ENCODE results near the gene FOXS1.

FOXS1 gene

DNA sequence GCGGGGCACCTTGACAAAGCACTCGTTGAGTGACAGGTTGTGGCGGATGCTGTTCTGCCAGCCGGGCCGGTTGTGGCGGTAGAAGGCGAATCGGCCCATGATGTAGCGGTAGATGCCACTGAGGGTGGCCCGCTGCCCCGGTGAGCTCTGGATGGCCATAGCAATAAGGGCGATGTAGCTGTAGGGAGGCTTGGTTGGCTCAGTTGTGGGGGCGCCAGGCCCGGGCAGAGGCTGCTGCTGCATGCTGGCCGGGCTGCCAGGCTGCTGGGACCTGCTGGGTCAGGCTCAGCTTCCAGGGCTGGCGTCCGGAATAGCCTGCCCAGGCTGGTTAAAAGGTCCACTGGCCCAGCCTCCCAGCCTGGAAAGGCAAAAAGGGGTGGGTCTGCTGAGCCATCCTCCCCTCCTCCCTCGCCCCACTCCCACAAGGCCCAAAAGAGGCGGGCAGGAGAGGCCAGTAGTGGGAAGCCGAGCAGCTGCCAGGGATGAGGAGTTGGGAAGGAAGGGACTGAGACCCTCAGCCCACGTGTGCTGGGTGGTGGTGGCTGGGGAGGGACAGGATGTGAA lies at the start of gene FOXS1:
Gene FOXS1 (minus strand): TSS at position 305 of the 564 bp plus-strand sequence. CDS start 62 bp downstream, at position 243.
- no peak for DNase-seq (ENCODE audit: low read depth)

DNA sequence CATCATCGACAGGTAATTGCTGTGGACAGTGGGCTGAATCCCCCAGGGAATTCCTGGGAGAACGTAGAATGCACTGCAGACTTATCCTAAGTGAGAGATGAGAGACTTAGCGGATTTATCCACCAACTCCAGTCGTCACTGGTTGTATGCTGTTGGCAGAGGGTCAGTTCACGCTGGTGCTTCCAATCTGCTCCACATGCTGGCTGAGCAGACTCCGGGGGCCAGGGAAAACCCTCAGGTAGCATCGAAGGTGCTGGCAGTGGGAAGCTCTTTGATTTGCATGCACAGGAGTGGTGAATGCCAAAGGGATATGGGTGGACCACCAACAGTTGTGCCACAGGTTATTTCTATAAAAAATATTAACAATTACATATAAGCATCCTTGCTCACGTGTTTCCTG lies 45.2 kb upstream of the FOXS1 start:
- DNase-seq (ENCODE audit: low read depth), result no peak

DNA sequence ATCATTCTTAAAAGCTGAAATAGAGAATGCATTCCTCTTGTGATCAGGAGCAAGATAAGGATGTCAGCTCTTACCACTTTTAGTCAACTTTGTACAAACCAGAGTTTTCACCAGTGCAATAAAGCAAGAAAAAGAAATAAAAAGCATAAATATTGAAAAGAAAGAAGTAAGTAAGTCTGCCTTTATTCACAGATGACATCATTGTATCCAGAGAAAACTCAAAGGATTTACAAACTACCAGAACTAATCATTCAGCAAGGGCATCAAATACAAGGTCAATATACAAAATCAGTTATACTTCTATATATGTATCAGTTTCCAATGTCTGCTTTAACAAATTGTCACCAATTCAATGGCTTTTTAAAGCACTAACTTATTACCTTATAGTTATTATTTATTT lies 38.4 kb upstream of the FOXS1 start:
- no peak for DNase-seq (ENCODE audit: low read depth)

DNA sequence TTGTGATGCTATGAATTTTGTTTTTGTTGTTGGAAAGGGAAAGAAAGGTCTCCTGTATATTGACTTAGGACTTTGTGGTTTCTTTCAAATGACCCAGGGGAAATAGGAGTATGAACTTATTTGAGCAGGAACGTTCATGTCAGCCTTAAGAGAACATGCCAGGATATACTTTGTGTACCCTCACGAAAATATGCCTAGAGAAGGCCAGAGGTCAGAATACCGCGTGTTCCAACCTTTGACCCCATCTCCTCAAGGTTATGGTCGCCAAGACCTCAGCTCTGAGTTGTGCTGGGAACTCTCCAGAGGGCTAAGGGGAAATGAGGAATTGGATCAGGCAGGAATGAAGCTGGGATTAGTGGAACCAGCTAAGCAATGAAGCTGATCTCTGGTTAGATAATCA lies 36.5 kb upstream of the FOXS1 start:
- DNase-seq (ENCODE audit: low read depth), result no peak

DNA sequence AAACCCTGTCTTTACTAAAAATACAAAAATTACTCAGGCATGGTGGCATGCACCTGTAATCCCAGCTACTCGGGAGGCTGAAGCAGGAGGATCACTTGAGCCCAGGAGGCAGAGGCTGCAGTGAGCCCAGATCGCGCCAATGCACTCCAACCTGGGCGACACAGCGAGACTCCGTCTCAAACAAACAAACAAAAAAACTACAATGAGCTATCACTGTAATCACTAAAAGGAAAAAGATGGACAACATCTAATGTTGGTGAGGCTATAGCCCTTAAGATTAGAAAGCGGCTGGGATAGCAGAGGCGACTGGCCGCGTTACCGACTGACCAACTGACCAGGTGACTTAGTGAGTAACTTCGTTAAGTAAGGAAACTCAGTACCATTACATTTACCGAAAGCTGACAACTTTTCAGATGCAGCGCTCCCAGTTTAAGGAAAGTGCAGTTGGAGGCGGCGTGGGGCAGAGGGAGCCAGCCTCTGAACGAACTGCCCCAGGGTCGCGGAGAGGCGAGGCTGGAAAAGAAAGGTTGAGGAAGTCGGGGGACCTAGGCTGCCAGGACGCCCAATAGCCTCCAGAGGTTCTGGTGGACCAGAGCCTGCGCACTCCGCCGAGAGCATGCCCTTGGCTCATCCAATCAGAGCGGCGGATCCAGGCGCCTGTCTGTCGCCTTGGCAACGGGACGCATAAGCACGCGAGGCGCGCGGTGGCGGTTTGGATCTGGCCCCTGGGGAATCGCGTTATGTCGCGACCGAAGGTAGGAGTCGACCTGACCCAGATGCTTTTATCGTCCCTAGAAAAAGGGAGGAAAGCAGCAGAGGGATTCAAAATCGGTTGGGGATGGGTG lies 34.0 kb upstream of the FOXS1 start:
- DNase-seq (ENCODE audit: low read depth), result peak; percentile 96

GRCh38 chr20:31877684-31878083 lies 32.3 kb upstream of the FOXS1 start:
- DNase-seq (ENCODE audit: low read depth), result no peak

DNA sequence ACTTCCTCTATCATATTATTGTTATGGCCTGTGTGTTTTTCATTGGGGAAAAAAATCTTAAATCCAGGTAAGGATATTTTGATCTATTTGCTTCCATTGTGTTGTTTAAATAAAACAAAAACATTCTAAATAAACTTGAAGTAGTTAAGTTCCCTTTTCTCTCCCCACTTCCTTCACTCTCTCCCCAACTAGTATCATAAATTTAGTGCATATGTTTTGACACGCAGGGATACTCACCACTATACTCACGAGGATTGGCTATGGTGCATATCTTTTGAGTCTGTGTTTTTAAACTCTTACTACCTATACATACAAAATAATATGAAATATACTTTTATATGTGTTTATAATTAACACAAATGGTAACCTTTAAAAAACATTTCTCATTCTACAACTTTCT lies 30.3 kb upstream of the FOXS1 start:
- no peak for DNase-seq (ENCODE audit: low read depth)

GRCh38 chr20:31872406-31872805 lies 27.0 kb upstream of the FOXS1 start:
- DNase-seq (ENCODE audit: low read depth), result no peak

DNA sequence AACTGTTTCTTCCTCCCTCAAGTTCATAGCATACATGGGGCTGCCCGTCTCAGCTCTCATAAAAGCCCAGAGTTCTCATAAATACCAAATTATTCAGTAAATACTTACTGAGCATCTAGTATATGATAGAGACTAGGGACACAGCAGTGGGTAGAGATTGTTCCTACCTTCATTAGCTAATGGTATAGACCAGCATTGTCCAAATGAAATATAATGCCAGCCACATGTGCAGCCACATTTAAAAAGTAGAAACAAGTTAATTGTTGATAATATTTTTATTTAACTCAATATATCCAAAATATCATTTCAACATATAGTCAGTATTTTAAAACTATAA lies 26.2 kb upstream of the FOXS1 start:
- DNase-seq (ENCODE audit: low read depth), result no peak

GRCh38 chr20:31870726-31871617 lies 25.6 kb upstream of the FOXS1 start:
- DNase-seq (ENCODE audit: low read depth), result no peak

GRCh38 chr20:31869942-31870725 lies 24.7 kb upstream of the FOXS1 start, which contains the start of the genes DUSP15 and TTLL9:
Gene DUSP15 (minus strand): TSS chr20:31870527. CDS start chr20:31870337, 190 bp downstream.
Gene TTLL9 (plus strand): TSS chr20:31870634. CDS start chr20:31871127, 493 bp downstream.
- DNase-seq (ENCODE audit: low read depth), result no peak

DNA sequence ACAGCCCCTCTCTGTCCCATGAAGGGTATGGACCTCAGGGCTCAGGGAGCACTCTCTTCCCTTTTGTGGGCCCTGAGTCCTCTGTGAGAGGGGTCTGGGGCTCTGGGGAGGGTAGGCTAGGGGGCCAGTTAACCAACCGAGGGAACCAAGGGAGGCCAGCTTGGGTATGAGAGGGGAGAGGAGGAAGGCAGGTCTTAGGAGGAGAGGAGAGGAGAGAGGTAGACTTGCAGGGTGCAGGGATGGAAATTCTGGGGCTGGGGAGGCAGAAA lies 24.2 kb upstream of the FOXS1 start:
- DNase-seq (ENCODE audit: low read depth), result no peak

DNA sequence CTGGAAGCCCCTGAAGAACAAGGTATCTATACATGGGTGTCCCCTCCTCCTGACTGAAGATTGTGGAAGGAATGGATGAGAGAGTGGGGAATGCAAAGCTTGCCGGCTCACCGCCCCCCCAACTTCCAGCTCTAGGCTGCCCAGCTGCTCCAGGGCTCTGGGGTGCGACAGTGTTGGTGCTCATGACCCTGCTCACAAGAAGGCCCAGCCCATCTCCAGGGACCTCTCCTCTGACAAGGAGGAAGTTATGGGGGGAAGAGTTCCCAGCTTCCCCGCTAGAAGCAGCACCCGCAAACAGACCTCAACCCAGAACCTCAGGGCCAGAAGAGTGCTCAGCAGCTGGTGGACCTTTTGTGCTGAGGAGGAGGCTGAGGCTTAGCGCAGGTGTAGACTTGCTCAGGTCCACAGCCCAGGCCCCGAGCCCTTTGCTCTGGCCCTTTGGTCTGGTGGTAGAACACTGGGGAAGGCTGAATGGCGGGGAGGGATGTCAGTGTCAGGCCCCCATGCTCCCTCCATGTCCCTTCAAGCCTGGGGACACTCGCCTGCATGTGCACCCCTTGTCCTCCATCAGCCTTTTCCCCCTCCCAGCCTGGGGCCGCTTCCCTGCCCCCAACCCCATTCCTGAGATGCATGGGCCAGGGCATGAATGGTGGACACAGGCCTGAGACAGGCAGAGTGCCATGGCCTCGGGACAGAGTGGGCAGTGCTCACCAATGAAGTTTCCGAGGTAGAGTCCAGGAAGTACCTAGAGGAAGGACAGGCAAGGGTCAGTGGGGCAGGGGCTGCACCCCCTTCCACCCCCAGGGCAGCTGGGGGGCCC lies 23.7 kb upstream of the FOXS1 start:
- DNase-seq (ENCODE audit: low read depth), result no peak

GRCh38 chr20:31866221-31866620 lies 20.8 kb upstream of the FOXS1 start:
- no peak for DNase-seq (ENCODE audit: low read depth)

DNA sequence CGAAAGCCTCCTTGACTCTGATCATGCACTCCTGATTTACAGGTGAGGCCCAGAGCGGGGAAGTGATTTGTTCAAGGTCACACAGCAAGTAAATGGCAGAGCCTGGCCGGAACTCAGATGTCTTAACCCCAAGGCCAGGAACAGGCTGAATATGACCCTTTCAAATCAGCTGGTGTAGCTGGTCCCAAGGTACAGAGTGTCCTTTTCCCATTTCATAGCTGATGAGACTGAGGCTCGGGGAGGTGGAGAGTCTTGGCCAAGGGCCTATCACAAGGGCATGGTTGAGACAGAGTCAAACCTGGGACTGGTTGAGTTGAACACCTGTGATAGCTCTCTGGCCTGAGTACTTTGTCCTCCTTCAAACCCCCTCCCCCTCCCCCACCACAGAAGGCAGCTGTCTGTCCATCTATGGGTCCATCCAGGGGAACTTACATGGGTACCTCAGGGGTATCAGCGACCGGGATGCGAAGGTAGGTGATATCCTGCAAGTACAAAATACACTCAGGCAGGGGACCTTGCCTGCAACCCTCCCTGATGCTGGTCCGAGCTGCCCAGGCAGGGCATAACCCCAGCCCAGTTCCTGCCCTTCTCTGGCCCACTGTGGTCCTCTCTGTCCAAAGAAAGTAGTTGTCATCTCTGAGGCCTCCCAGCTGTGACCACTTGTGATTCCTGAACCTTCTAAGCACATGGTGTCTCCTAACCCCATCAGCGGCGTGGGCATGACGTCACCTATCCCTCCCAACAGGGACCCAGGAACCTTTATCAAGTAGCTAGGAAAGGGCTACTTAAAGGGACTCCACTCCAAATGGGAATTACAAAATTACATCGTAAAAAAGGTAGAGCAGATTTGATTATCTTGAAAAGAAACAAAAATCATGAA lies 19.4 kb upstream of the FOXS1 start:
- DNase-seq (ENCODE audit: low read depth), result no peak

DNA sequence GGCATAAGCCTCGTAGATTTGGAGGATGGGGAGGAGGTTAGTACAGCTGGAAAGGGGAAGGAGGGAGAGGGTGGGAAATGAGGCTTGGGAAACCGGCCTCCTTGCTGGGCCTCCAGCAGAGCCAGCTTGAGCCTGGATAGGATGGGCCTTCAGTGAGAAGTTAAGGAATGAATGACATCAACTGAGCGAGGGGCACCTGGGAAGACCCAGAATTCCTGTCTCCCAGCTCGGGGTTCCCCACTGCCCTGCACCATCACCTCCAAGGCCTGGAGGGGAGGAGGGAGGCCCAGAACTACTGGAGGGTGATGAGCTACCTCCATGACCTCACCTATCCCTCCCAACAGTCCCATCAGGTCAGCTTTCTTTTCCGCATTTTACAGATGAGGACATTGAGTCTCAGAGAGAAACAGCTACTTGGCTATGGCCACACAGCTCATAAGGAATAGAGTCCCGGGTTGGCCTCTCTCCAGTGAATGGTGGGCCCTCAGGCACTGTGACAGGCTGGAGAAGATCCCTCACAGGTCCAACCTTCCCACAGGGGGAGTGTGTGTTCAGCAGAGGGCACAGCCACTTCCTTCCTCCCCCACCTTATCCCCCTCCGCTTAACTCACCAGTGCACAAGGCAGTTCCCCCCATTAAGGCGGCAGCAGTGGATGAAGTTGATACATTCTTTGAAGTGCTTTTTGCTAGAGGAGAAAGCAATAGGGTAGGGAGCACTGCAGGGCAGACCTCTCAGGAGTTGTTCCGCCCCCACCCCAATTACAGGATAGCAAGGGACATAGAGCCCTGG lies 18.1 kb upstream of the FOXS1 start:
- DNase-seq (ENCODE audit: low read depth), result no peak

GRCh38 chr20:31862506-31862905 lies 17.1 kb upstream of the FOXS1 start:
- DNase-seq (ENCODE audit: low read depth), result no peak

- no peak for DNase-seq (ENCODE audit: low read depth)
These were observed 16.7 kb upstream of the FOXS1 start for GRCh38 chr20:31862157-31862470.

DNA sequence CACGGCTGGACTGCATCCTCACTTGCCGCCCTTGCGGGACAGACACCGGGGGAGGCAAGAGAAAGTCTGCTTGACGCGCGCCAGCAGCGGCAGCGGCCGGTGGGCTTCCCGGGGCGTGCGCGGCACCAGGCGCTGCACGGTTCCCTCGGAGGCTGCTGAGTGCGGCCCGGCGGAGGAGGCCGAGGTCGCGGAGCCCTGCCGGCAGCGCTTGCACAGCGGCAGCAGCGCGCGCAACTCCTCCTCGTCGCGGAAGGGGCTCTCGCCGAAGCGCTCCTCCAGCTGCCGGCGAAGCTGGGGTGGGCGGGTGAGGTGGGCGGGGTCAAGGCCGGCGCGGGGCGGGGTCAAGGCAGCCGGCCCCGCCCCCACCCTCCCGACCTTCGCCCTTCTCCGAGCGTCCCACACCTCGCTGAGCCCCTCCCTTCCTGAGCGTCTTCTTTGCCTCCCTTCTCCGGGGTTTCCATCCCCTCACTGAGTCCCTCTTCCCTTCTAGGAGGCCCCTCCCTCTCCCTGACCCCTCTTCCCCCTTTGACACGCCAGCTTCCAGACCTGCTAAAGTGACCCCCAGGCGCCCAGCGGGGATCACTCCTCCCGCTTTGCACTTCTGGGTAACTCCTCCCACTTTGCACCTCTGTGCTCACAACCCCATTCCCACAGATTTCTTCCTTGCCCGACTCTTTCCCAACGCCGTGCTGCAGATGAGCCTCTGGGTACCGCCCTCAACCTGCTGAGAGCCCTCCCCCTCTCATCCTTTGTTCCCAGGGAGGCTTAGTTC lies 16.2 kb upstream of the FOXS1 start:
- DNase-seq (ENCODE audit: low read depth), result peak; percentile 54
